IMR-90 (cell line): Measurements from ENCODE around the gene TAGLN2. TPM values are rescaled to one million over a fixed set of nuclear protein-coding genes. Genes with fewer than 3 reads are reported as not detected.

Source experiments
- ATAC-seq: fragments of 200-7000 bp; cut with Tn5 transposase; 2 replicates; pipeline ENCODE4 v1.9.1; 2020; ENCODE audit warnings: low read depth, mild to moderate bottlenecking, moderate library complexity
- BruUV-seq: library from RNA; stranded (reverse); fragments of 400-500 nt; replicated peaks from 2 replicates; lab custom pipeline; 2021; lab: Mats Ljungman, UMichigan
- CTCF ChIA-PET: fragments of 300-600 bp; formaldehyde crosslinking; extraction: SDS; loops from one replicate; lab custom pipeline; 2021; ENCODE audit warnings: antibody characterized with exemption; lab: Yijun Ruan, JAX
- POLR2A ChIA-PET: fragments of 300-600 bp; sonication (Branson Sonifier 250); formaldehyde crosslinking; loops from one replicate; lab custom pipeline; 2022; ENCODE audit warnings: antibody characterized with exemption; ENCODE audit not compliant: unreplicated experiment; lab: Charles Lee
- DNase-seq: peaks from one replicate; pipeline ENCODE4 v3.0.0; 2013
- H2AFZ ChIP-seq: replicated peaks from 2 replicates; pipeline ENCODE3; 2013; ENCODE audit warnings: low read length, mild to moderate bottlenecking; ENCODE audit not compliant: poor library complexity
- H2AK5ac ChIP-seq: 2 replicates; pipeline ENCODE4 v1.6.1; 2013; ENCODE audit warnings: low read depth, low read length, inconsistent platforms
- H2AK9ac ChIP-seq: replicated peaks from 2 replicates; pipeline ENCODE3; 2013; ENCODE audit warnings: mild to moderate bottlenecking, low read depth, low read length, moderate library complexity; ENCODE audit not compliant: poor library complexity
- H2BK120ac ChIP-seq: 2 replicates; pipeline ENCODE4 v1.6.1; 2013; ENCODE audit warnings: low read depth, low read length, inconsistent platforms
- H2BK15ac ChIP-seq: 3 replicates; pipeline ENCODE4 v1.6.1; 2013; ENCODE audit warnings: low read depth, low read length, inconsistent platforms
- H2BK20ac ChIP-seq: 2 replicates; pipeline ENCODE4 v1.6.1; 2013; ENCODE audit warnings: low read depth, mild to moderate bottlenecking, inconsistent platforms, low read length, moderate library complexity
- H2BK5ac ChIP-seq: 2 replicates; pipeline ENCODE4 v1.6.1; 2013; ENCODE audit warnings: mild to moderate bottlenecking, low read depth, low read length, inconsistent platforms; ENCODE audit not compliant: poor library complexity, severe bottlenecking
- H3K14ac ChIP-seq: replicated peaks from 2 replicates; pipeline ENCODE4 v1.6.1; 2013; ENCODE audit warnings: low read depth, low read length, inconsistent platforms
- H3K18ac ChIP-seq: 2 replicates; pipeline ENCODE4 v1.6.1; 2013; ENCODE audit warnings: low read depth, low read length, control low read depth
- H3K23ac ChIP-seq: 2 replicates; pipeline ENCODE4 v1.6.1; 2013; ENCODE audit warnings: low read depth, low read length, inconsistent platforms
- H3K27ac ChIP-seq: 2 replicates; pipeline ENCODE4 v1.5.1; 2013; ENCODE audit warnings: mild to moderate bottlenecking, control low read depth, low read length; ENCODE audit not compliant: insufficient read depth
- H3K27me3 ChIP-seq: 2 replicates; pipeline ENCODE4 v1.6.1; 2013; ENCODE audit warnings: low read length; ENCODE audit not compliant: control insufficient read depth, insufficient read depth
- H3K36me3 ChIP-seq: 2 replicates; pipeline ENCODE4 v1.6.1; 2013; ENCODE audit warnings: low read length, mixed read lengths; ENCODE audit not compliant: control insufficient read depth, insufficient read depth
- H3K4ac ChIP-seq: 2 replicates; pipeline ENCODE4 v1.6.1; 2013; ENCODE audit warnings: low read depth, low read length, inconsistent platforms
- H3K4me1 ChIP-seq: 2 replicates; pipeline ENCODE4 v1.6.1; 2013; ENCODE audit warnings: low read length, mixed read lengths; ENCODE audit not compliant: control insufficient read depth, insufficient read depth
- H3K4me2 ChIP-seq: 2 replicates; pipeline ENCODE4 v1.6.1; 2013; ENCODE audit warnings: low read depth, mild to moderate bottlenecking, control low read depth, low read length, moderate library complexity
- H3K4me3 ChIP-seq: 2 replicates; pipeline ENCODE4 v1.5.1; 2013; ENCODE audit warnings: low read depth, mild to moderate bottlenecking, control low read depth, low read length, moderate library complexity; ENCODE audit not compliant: insufficient read depth
- H3K56ac ChIP-seq: 2 replicates; pipeline ENCODE4 v1.6.1; 2013; ENCODE audit warnings: low read length, inconsistent platforms; ENCODE audit not compliant: insufficient read depth; ENCODE audit errors: extremely low read depth
- H3K79me1 ChIP-seq, 2 experiments: 2 replicates each; pipeline ENCODE4 v1.6.1; 2013; ENCODE audit warnings: low read length in 2 of 2, inconsistent platforms in 1 of 2, low read depth in 1 of 2
- H3K9ac ChIP-seq: 2 replicates; pipeline ENCODE4 v1.6.1; 2013; ENCODE audit warnings: low read depth, low read length, control low read depth
- H3K9me1 ChIP-seq: 2 replicates; pipeline ENCODE4 v1.6.1; 2013; ENCODE audit warnings: low read length, inconsistent platforms; ENCODE audit not compliant: insufficient read depth
- H3K9me3 ChIP-seq: 2 replicates; pipeline ENCODE4 v1.6.1; 2013; ENCODE audit warnings: low read length; ENCODE audit not compliant: control insufficient read depth, insufficient read depth
- H4K20me1 ChIP-seq: 2 replicates; pipeline ENCODE4 v1.6.1; 2013; ENCODE audit warnings: low read length, inconsistent platforms; ENCODE audit not compliant: insufficient read depth
- H4K5ac ChIP-seq: 2 replicates; pipeline ENCODE4 v1.6.1; 2013; ENCODE audit warnings: mild to moderate bottlenecking, low read depth, low read length, control low read depth
- H4K8ac ChIP-seq, 2 experiments: 2 replicates each; pipeline ENCODE4 v1.6.1; 2013; ENCODE audit warnings: low read depth in 2 of 2, low read length in 2 of 2, control low read depth in 1 of 2, inconsistent platforms in 1 of 2
- H4K91ac ChIP-seq: 2 replicates; pipeline ENCODE4 v1.6.1; 2013; ENCODE audit warnings: low read depth, low read length, inconsistent platforms; ENCODE audit not compliant: insufficient read depth
- MAFK ChIP-seq: IDR thresholded peaks from 2 replicates; pipeline ENCODE4 v1.6.1; 2012; ENCODE audit warnings: low read depth, low read length, improper control_type of control experiment
- RAD21 ChIP-seq: IDR thresholded peaks from 2 replicates; pipeline ENCODE4 v1.6.1; 2012; ENCODE audit warnings: low read length, improper control_type of control experiment
- WGBS, 2 experiments: methylation state at CpG; one replicate each; pipeline versions ENCODE4 v1.1.5 to v1.1.7; 2013; ENCODE audit warnings: missing lambda C conversion rate in 2 of 2; ENCODE audit not compliant: insufficient read length in 1 of 2; ENCODE audit errors: extremely low coverage in 2 of 2; 5-methylcytosine and 5-hydroxymethylcytosine counted together
- dilution Hi-C: fragments of 300-500 bp; cut with HindIII; formaldehyde crosslinking; loops from one replicate; pipeline ENCODE4 v1.14.3; 2018; ENCODE audit warnings: low sequenced_read_pairs; ENCODE audit not compliant: unreplicated experiment
- in situ Hi-C: fragments of 300-500 bp; cut with MboI; formaldehyde crosslinking; loops from 3 replicates; pipeline ENCODE4 v1.14.3; 2019; ENCODE audit warnings: low sequenced_read_pairs, inconsistent platforms, mixed read lengths
- intact Hi-C: fragments of 100-400 bp; cut with micrococcal nuclease; formaldehyde crosslinking; loops from 2 replicates; pipeline ENCODE4 v1.10.0; 2022
- polyA plus RNA-seq, 3 experiments: library from polyadenylated mRNA; depleted of rRNA; stranded (reverse); fragments of >200 nt; gene quantifications; 2 replicates each; pipeline ENCODE4 v1.2.3, GENCODE V29; 2012; ENCODE audit warnings: low replicate concordance in 1 of 3
- total RNA-seq: library from RNA; depleted of rRNA; stranded (reverse); fragments of >200 nt; gene quantifications from 2 replicates; pipeline ENCODE4 v1.2.3, GENCODE V29; 2012
- TF ChIP-seq, protein P1 (sequence below): fragments of 150-350 bp; IDR thresholded peaks from 2 replicates; pipeline ENCODE4 v1.6.1; 2016; ENCODE audit warnings: low read depth, mild to moderate bottlenecking, low read length, moderate library complexity, borderline replicate concordance

TAGLN2 gene
- total and polyA plus RNA-seq, 2 of the 4 experiments (the other 2 are of a cell fraction): 440 to 634 TPM

- Histone ChIP-seq H3K79me1 (no peaks in the 10 kb centered on the region), H3K9me3 (no peaks in the 10 kb centered on the region), H2AK9ac (no peak overlapping the region), H3K4me2 (no peak overlapping the region), H2BK15ac (no peak overlapping the region), H4K20me1 (no peaks in the 10 kb centered on the region), H4K5ac (no peak overlapping the region), H3K9ac (no peak overlapping the region), H2BK120ac (no peak overlapping the region), H3K4me3 (no peak overlapping the region), H3K4me1 (no peaks in the 10 kb centered on the region), H2BK20ac (no peak overlapping the region), H3K27ac (no peak overlapping the region), H4K91ac (no peak overlapping the region), H2AK5ac (no peak overlapping the region), H3K14ac (no peak overlapping the region), H2AFZ (peak overlapping the region; percentile 33), H3K27me3 (peaks cover 24% of the 10 kb centered on the region; the same call in 1 of the 2 replicates), H2BK5ac (no peak overlapping the region), H3K9me1 (no peaks in the 10 kb centered on the region), H4K8ac (no peak overlapping the region), H3K18ac (no peak overlapping the region), H3K56ac (no peak overlapping the region), H3K23ac (no peak overlapping the region), H3K4ac (no peak overlapping the region), H3K36me3 (no peaks in the 10 kb centered on the region)
- no TSS peak for BruUV-seq
- no CpG with 5 or more reads among the region's 14 CpGs for WGBS, 2 experiments
- ATAC-seq (no peak), DNase-seq (no peak)
- in situ Hi-C loops: loop anchor here (5.0 to 10.0 kb wide), 2 partner anchors 73 to 440 kb away; no protein-coding TSS in a partner anchor
- TF ChIP-seq MAFK (no peak), RAD21 (no peak)
- TF ChIP-seq, protein P1, sequence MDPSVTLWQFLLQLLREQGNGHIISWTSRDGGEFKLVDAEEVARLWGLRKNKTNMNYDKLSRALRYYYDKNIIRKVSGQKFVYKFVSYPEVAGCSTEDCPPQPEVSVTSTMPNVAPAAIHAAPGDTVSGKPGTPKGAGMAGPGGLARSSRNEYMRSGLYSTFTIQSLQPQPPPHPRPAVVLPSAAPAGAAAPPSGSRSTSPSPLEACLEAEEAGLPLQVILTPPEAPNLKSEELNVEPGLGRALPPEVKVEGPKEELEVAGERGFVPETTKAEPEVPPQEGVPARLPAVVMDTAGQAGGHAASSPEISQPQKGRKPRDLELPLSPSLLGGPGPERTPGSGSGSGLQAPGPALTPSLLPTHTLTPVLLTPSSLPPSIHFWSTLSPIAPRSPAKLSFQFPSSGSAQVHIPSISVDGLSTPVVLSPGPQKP: no peak
- POLR2A ChIA-PET: no interaction called here
- CTCF ChIA-PET: interaction anchor here (0.6 to 2.7 kb wide), 2 partner anchors 73 to 118 kb away, joined by 4 to 15 read pairs; no protein-coding TSS in a partner anchor
- intact Hi-C loops: no loop called here
- dilution Hi-C loops: no loop called here
These were observed 9.1 kb upstream of the TAGLN2 start for GRCh38 chr1:159934136-159935039.
